Loucy (cell line): ENCODE data around the gene TLCD5.

Source experiments
- H2AFZ ChIP-seq: fragments of 200-600 bp; sonication (generic); 2 replicates; pipeline ENCODE4 v1.6.0; 2016; ENCODE audit warnings: antibody characterized with exemption, mild to moderate bottlenecking, low read length, moderate library complexity
- H3F3A ChIP-seq: fragments of 200-600 bp; 2 replicates; pipeline ENCODE4 v1.6.0; 2016; ENCODE audit warnings: antibody characterized with exemption, low read depth, mild to moderate bottlenecking
- H3K27me3 ChIP-seq: fragments of 200-600 bp; sonication (generic); 2 replicates; pipeline ENCODE4 v1.6.1; 2014; ENCODE audit warnings: low read length, mild to moderate bottlenecking; ENCODE audit not compliant: insufficient read depth, poor library complexity, severe bottlenecking
- H3K36me3 ChIP-seq: fragments of 200-600 bp; sonication (generic); 2 replicates; pipeline ENCODE4 v1.6.1; 2016; ENCODE audit warnings: low read length; ENCODE audit not compliant: insufficient read depth
- H3K4me1 ChIP-seq: fragments of 200-600 bp; sonication (generic); 2 replicates; pipeline ENCODE4 v1.5.1; 2014; ENCODE audit warnings: low read length, mild to moderate bottlenecking; ENCODE audit not compliant: insufficient read depth, poor library complexity, severe bottlenecking
- H3K4me2 ChIP-seq: fragments of 200-600 bp; sonication (generic); 2 replicates; pipeline ENCODE4 v1.6.0; 2014; ENCODE audit warnings: antibody characterized with exemption, low read length, low read depth, mild to moderate bottlenecking; ENCODE audit not compliant: poor library complexity, severe bottlenecking
- H3K4me3 ChIP-seq: fragments of 200-600 bp; sonication (generic); 2 replicates; pipeline ENCODE4 v1.5.1; 2014; ENCODE audit warnings: low read length, mild to moderate bottlenecking, mixed read lengths; ENCODE audit not compliant: poor library complexity, severe bottlenecking
- H3K79me2 ChIP-seq: fragments of 200-600 bp; sonication (generic); 2 replicates; pipeline ENCODE4 v1.6.1; 2014; ENCODE audit warnings: low read length; ENCODE audit not compliant: insufficient read depth
- H3K9ac ChIP-seq: fragments of 200-600 bp; sonication (generic); 2 replicates; pipeline ENCODE4 v1.6.0; 2014; ENCODE audit warnings: mild to moderate bottlenecking, low read depth, low read length, moderate library complexity; ENCODE audit not compliant: poor library complexity, severe bottlenecking
- H3K9me2 ChIP-seq: fragments of 200-600 bp; sonication (generic); replicated peaks from 2 replicates; pipeline ENCODE4 v1.6.1; 2016; ENCODE audit warnings: low read depth, low read length, mixed read lengths
- H3K9me3 ChIP-seq: fragments of 200-600 bp; sonication (generic); 2 replicates; pipeline ENCODE4 v1.6.1; 2014; ENCODE audit warnings: mild to moderate bottlenecking, antibody characterized with exemption, low read length, low read depth; ENCODE audit not compliant: insufficient read depth
- H4K20me1 ChIP-seq: fragments of 200-600 bp; sonication (generic); 2 replicates; pipeline ENCODE4 v1.6.0; 2014; ENCODE audit warnings: antibody characterized with exemption, low read length, mild to moderate bottlenecking; ENCODE audit not compliant: insufficient read depth, poor library complexity, severe bottlenecking
- EZH2phosphoT487 ChIP-seq: fragments of 200-600 bp; IDR thresholded peaks from 2 replicates; pipeline ENCODE4 v1.6.1; 2018; ENCODE audit warnings: antibody characterized with exemption, mild to moderate bottlenecking, moderate library complexity, borderline replicate concordance
- TF ChIP-seq, protein P1 (sequence below): fragments of 200-600 bp; sonication (generic); conservative IDR thresholded peaks from 2 replicates; pipeline ENCODE4 v1.5.1; 2014; ENCODE audit warnings: mild to moderate bottlenecking, antibody characterized with exemption, low read length

The TLCD5 gene

DNA sequence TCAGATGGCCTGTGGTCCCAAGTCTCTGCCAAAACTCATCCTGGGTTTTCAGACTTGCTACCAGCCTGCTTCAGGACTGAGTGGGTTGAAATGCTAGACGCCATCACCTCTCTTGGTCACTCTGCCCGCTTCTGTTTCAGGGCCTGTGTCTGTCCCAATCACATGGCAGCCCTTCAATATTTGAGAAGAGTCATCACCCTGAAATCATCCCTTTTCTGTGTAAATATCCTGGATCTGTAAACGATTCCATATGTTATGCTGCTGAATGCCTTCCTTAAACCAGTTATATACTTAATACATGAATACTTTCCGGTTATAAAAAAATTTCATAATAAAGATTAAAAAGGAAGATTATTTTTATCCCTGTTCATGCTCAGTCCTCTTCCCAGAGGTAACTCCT lies 39.8 kb upstream of the TLCD5 start:
- Histone ChIP-seq H3K4me3 (no peak overlapping the region), H3K79me2 (no peaks in the 10 kb centered on the region), H3K9ac (no peak overlapping the region), H3K36me3 (no peaks in the 10 kb centered on the region), H3K4me2 (no peak overlapping the region), H3K9me2 (no peaks in the 10 kb centered on the region), H4K20me1 (no peaks in the 10 kb centered on the region), H3K27me3 (no peaks in the 10 kb centered on the region), H3K9me3 (no peaks in the 10 kb centered on the region), H3F3A (no peaks in the 10 kb centered on the region), H3K4me1 (no peaks in the 10 kb centered on the region), H2AFZ (no peak overlapping the region)
- no peak for TF ChIP-seq EZH2phosphoT487
- TF ChIP-seq, protein P1, sequence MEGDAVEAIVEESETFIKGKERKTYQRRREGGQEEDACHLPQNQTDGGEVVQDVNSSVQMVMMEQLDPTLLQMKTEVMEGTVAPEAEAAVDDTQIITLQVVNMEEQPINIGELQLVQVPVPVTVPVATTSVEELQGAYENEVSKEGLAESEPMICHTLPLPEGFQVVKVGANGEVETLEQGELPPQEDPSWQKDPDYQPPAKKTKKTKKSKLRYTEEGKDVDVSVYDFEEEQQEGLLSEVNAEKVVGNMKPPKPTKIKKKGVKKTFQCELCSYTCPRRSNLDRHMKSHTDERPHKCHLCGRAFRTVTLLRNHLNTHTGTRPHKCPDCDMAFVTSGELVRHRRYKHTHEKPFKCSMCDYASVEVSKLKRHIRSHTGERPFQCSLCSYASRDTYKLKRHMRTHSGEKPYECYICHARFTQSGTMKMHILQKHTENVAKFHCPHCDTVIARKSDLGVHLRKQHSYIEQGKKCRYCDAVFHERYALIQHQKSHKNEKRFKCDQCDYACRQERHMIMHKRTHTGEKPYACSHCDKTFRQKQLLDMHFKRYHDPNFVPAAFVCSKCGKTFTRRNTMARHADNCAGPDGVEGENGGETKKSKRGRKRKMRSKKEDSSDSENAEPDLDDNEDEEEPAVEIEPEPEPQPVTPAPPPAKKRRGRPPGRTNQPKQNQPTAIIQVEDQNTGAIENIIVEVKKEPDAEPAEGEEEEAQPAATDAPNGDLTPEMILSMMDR, result no peak

DNA sequence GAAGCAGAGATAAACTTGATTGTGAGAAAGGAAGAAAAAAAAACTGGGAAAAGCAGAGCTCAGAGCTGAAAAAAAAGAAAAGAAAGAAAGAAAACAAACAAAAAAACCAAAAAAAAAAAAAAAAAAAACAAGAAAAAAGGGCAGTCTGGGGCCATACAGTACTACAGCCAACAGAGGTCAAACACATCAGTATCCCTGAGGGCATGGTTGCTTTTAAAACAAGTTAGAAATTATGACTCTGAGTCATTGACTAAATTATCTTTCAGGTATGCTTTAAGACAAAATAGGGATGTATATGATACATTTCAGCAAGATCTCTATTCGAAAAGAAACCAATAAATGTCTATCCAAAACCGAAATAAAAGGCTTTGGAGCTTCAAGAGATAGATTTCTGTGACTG lies 37.1 kb upstream of the TLCD5 start:
- no peaks in the 10 kb centered on the region for H3K79me2 ChIP-seq
- no peak overlapping the region for H3K4me2 ChIP-seq
- H3K27me3 ChIP-seq, result no peaks in the 10 kb centered on the region
- no peaks in the 10 kb centered on the region for H4K20me1 ChIP-seq
- no peak overlapping the region for H2AFZ ChIP-seq
- H3K4me3 ChIP-seq, result no peak overlapping the region
- no peaks in the 10 kb centered on the region for H3K9me3 ChIP-seq
- H3F3A ChIP-seq, result no peaks in the 10 kb centered on the region
- TF ChIP-seq EZH2phosphoT487, result no peak
- TF ChIP-seq, protein P1, result no peak
- no peaks in the 10 kb centered on the region for H3K4me1 ChIP-seq
- no peaks in the 10 kb centered on the region for H3K9me2 ChIP-seq
- no peak overlapping the region for H3K9ac ChIP-seq
- no peaks in the 10 kb centered on the region for H3K36me3 ChIP-seq

DNA sequence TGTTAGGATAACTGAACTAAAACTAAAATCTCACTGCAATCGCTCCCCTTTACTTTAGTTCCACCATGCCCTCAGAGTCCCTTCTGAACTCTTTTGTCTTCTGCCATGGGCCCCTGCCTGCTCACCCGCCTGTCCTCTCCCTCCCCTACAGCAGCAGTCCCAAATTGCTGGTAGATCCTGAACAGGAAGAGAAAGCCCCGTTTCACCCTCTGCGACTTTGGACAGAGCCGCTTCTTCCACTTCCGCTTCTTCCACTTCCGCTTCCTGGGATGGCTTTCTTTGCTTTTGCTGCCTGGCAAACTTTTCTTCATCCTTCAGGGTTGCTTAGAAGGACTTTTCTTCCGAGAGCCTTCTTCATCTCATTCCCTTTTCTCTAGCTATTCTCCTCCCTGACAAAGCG lies 35.7 kb upstream of the TLCD5 start:
- Histone ChIP-seq H3K79me2 (no peaks in the 10 kb centered on the region), H2AFZ (no peak overlapping the region), H3K9ac (no peak overlapping the region), H3K4me2 (no peak overlapping the region), H3K9me3 (no peaks in the 10 kb centered on the region), H3K4me1 (no peaks in the 10 kb centered on the region), H3K9me2 (no peaks in the 10 kb centered on the region), H3K27me3 (peaks cover 6% of the 10 kb centered on the region), H3F3A (no peaks in the 10 kb centered on the region), H3K4me3 (no peak overlapping the region), H3K36me3 (no peaks in the 10 kb centered on the region), H4K20me1 (no peaks in the 10 kb centered on the region)
- TF ChIP-seq EZH2phosphoT487, result no peak
- TF ChIP-seq, protein P1, result no peak
